Mesendoderm (in vitro differentiated cells): Measurements from ENCODE around the gene MAZ.

Source experiments
- DNase-seq: peaks from one replicate; pipeline ENCODE4 v3.0.0; 2013
- H2AK5ac ChIP-seq: 2 replicates; pipeline ENCODE4 v1.6.1; 2013; ENCODE audit warnings: low read length, inconsistent platforms
- H2BK120ac ChIP-seq: 2 replicates; pipeline ENCODE4 v1.6.1; 2013; ENCODE audit warnings: low read depth, mild to moderate bottlenecking, low read length, moderate library complexity, mixed read lengths
- H2BK15ac ChIP-seq: replicated peaks from 2 replicates; pipeline ENCODE4 v1.6.1; 2013; ENCODE audit warnings: low read depth, mild to moderate bottlenecking, moderate library complexity
- H2BK5ac ChIP-seq: 2 replicates; pipeline ENCODE4 v1.6.1; 2013; ENCODE audit warnings: low read length, inconsistent platforms
- H3K18ac ChIP-seq: 2 replicates; pipeline ENCODE4 v1.6.1; 2013; ENCODE audit warnings: mild to moderate bottlenecking, low read length, mixed read lengths
- H3K23ac ChIP-seq: one replicate; pipeline ENCODE4 v1.6.1; 2013; ENCODE audit warnings: low read length
- H3K27ac ChIP-seq: 2 replicates; pipeline ENCODE4 v1.5.1; 2013; ENCODE audit warnings: low read depth, mild to moderate bottlenecking, inconsistent platforms, low read length, moderate library complexity
- H3K27me3 ChIP-seq: 2 replicates; pipeline ENCODE4 v1.6.1; 2013; ENCODE audit warnings: low read length, control low read depth, mild to moderate bottlenecking, inconsistent platforms; ENCODE audit not compliant: insufficient read depth, poor library complexity
- H3K36me3 ChIP-seq: 2 replicates; pipeline ENCODE4 v1.6.1; 2013; ENCODE audit warnings: low read length, inconsistent platforms; ENCODE audit not compliant: control insufficient read depth, insufficient read depth
- H3K4ac ChIP-seq: one replicate; pipeline ENCODE4 v1.6.1; 2013; ENCODE audit warnings: low read depth, mild to moderate bottlenecking, low read length, moderate library complexity
- H3K4me1 ChIP-seq: 2 replicates; pipeline ENCODE4 v1.6.1; 2013; ENCODE audit warnings: low read depth, low read length, inconsistent platforms; ENCODE audit not compliant: control insufficient read depth
- H3K4me2 ChIP-seq: 2 replicates; pipeline ENCODE4 v1.6.1; 2013; ENCODE audit warnings: low read length
- H3K4me3 ChIP-seq: 2 replicates; pipeline ENCODE4 v1.5.1; 2013; ENCODE audit warnings: mild to moderate bottlenecking, low read length
- H3K56ac ChIP-seq: one replicate; pipeline ENCODE4 v1.6.1; 2013; ENCODE audit warnings: low read length
- H3K79me1 ChIP-seq: 2 replicates; pipeline ENCODE4 v1.6.1; 2013; ENCODE audit warnings: low read length, inconsistent platforms
- H3K79me2 ChIP-seq: 2 replicates; pipeline ENCODE4 v1.6.1; 2013; ENCODE audit warnings: mild to moderate bottlenecking, low read length; ENCODE audit not compliant: control insufficient read depth, insufficient read depth
- H3K9ac ChIP-seq: 2 replicates; pipeline ENCODE4 v1.6.1; 2013; ENCODE audit warnings: low read length, inconsistent platforms
- H4K5ac ChIP-seq: one replicate; pipeline ENCODE4 v1.6.1; 2013; ENCODE audit warnings: low read length
- H4K8ac ChIP-seq: one replicate; pipeline ENCODE4 v1.6.1; 2013; ENCODE audit warnings: low read depth, mild to moderate bottlenecking, control low read depth, low read length, moderate library complexity
- WGBS: extraction: QIAGEN DNeasy Blood & Tissue Kit; methylation state at CpG from one replicate; pipeline ENCODE4 v1.1.7; 2013; ENCODE audit warnings: low lambda C conversion rate, missing lambda C conversion rate; ENCODE audit not compliant: insufficient coverage; ENCODE audit errors: extremely low coverage; 5-methylcytosine and 5-hydroxymethylcytosine counted together

MAZ gene

GRCh38 chr16:29809031-29809747 is 2.9 kb downstream of the MAZ start:
- Histone ChIP-seq H3K27ac (no peak overlapping the region), H3K23ac (peak overlapping the region; percentile 55), H3K4me3 (no peak overlapping the region), H3K36me3 (peaks cover 6% of the 10 kb centered on the region), H3K4ac (no peak overlapping the region), H4K8ac (no peak overlapping the region), H4K5ac (no peak overlapping the region), H2BK5ac (no peak overlapping the region), H3K79me2 (peaks cover 26% of the 10 kb centered on the region), H3K79me1 (peaks cover 5% of the 10 kb centered on the region), H3K4me1 (peaks cover 20% of the 10 kb centered on the region), H2AK5ac (no peak overlapping the region), H3K56ac (peak overlapping the region; percentile 96), H2BK120ac (no peak overlapping the region), H3K18ac (no peak overlapping the region), H3K4me2 (peak overlapping the region; percentile 82), H3K27me3 (no peaks in the 10 kb centered on the region), H3K9ac (peak overlapping the region; percentile 98), H2BK15ac (no peak overlapping the region)
- DNase-seq = no peak
- no CpG with 5 or more reads among the region's 31 CpGs for WGBS

GRCh38 chr16:29809850-29810698 is 3.7 kb downstream of the MAZ start:
- Histone ChIP-seq H4K8ac (no peak overlapping the region), H4K5ac (no peak overlapping the region), H3K18ac (no peak overlapping the region), H3K36me3 (peaks cover 6% of the 10 kb centered on the region), H3K4me1 (peaks cover 23% of the 10 kb centered on the region), H3K27ac (peak overlapping the region; percentile 72), H3K4me2 (peak overlapping the region; percentile 63), H3K79me2 (peaks cover 26% of the 10 kb centered on the region), H3K23ac (no peak overlapping the region), H3K79me1 (peaks cover 5% of the 10 kb centered on the region), H2BK5ac (no peak overlapping the region), H2BK120ac (no peak overlapping the region), H3K27me3 (no peaks in the 10 kb centered on the region), H3K4ac (no peak overlapping the region), H2BK15ac (no peak overlapping the region), H3K56ac (peak overlapping the region; percentile 90), H3K9ac (peak overlapping the region; percentile 75), H3K4me3 (no peak overlapping the region), H2AK5ac (no peak overlapping the region)
- no CpG with 5 or more reads among the region's 23 CpGs for whole genome bisulfite sequencing
- DNase-seq = peak; percentile 65

DNA sequence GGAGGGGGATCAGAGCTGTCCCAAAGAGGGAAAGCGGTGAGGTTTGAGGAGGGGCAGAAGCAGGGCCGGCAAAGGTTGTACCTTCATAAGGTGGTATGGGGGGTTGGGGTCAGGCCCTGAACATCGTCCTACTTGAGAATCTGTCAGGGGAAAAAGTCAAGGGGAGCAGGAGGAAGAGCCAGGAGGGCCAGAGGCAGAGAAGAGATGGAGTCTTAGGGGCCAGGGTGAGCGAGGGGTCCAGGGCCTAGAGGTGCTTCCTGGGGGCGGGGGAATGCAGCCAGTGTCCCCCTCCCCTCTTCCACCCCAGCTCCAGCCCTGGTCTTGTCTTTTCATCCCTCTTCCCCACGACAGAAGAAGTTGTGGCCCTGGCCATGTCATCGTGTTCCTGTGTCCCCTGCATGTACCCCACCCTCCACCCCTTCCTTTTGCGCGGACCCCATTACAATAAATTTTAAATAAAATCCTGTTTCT is 4.4 kb downstream of the MAZ start:
- H3K27ac ChIP-seq = peak overlapping the region; percentile 72
- WGBS = no CpG with 5 or more reads among the region's 9 CpGs

DNA sequence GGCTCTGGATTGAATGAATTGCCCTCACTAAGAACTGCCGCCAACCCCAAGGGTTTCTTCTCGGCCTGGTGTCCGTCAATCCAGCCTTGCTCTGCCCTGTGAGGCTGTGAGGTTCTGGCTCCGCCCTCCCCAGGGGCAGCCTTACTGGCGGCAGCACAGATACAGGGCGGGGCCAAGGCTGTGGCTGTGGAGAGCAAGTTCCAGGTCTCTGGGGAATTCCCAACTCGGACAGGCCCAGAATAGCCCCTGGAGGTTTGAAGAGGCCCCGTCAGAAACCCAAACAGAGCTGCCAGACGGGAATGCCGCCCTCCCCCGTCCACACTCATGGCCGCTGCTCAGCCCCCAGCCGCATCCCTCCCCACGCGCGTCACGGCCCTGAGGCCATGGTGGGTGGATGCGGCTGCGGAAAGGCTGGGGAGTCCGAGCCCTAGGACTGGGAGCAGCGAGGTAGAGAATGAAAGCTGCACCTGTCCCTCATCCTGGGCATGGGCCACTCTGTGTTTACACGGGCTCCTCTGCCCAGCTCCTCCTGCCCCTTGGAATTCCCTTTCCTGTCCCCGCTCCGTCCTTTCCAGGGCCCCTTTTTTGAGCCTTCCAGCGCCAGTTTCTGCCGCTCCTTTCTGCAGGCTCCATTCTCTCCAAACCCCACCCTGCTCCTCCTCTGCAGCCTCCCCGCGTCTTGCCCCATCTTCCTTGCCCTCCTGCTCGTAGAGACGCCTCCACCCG is 5.0 kb downstream of the MAZ start:
- no peak overlapping the region for H2BK15ac ChIP-seq
- no peak overlapping the region for H4K5ac ChIP-seq
- peak overlapping the region; percentile 26 for H3K4me3 ChIP-seq
- H2BK120ac ChIP-seq = no peak overlapping the region
- H3K18ac ChIP-seq = no peak overlapping the region
- no peak overlapping the region for H2AK5ac ChIP-seq
- peaks cover 24% of the 10 kb centered on the region for H3K4me1 ChIP-seq
- peak overlapping the region; percentile 43 for H2BK5ac ChIP-seq
- no CpG with 5 or more reads among the region's 31 CpGs for WGBS
- no peak overlapping the region for H4K8ac ChIP-seq
- peak overlapping the region; percentile 76 for H3K27ac ChIP-seq
- no peak overlapping the region for H3K23ac ChIP-seq
- H3K4ac ChIP-seq = no peak overlapping the region
- peak overlapping the region; percentile 78 for H3K9ac ChIP-seq
- H3K36me3 ChIP-seq = peaks cover 6% of the 10 kb centered on the region
- H3K4me2 ChIP-seq = peak overlapping the region; percentile 84
- peak overlapping the region; percentile 91 for H3K56ac ChIP-seq
- H3K79me2 ChIP-seq = peaks cover 26% of the 10 kb centered on the region
- DNase-seq = peak; percentile 99
- no peaks in the 10 kb centered on the region for H3K27me3 ChIP-seq
- peaks cover 5% of the 10 kb centered on the region for H3K79me1 ChIP-seq

More for the DNA sequence above, 4.4 kb downstream of the MAZ start:
- Histone ChIP-seq H2AK5ac (no peak overlapping the region), H3K56ac (peak overlapping the region; percentile 90), H3K9ac (peak overlapping the region; percentile 75), H3K79me1 (peaks cover 5% of the 10 kb centered on the region), H3K27me3 (no peaks in the 10 kb centered on the region), H2BK15ac (no peak overlapping the region), H4K8ac (no peak overlapping the region), H3K4me2 (peak overlapping the region; percentile 63), H3K4ac (no peak overlapping the region), H3K36me3 (peaks cover 6% of the 10 kb centered on the region), H2BK5ac (no peak overlapping the region), H2BK120ac (no peak overlapping the region), H3K4me3 (no peak overlapping the region), H3K4me1 (peaks cover 24% of the 10 kb centered on the region), H4K5ac (no peak overlapping the region), H3K23ac (peak overlapping the region; percentile 76), H3K79me2 (peaks cover 26% of the 10 kb centered on the region), H3K18ac (no peak overlapping the region)
- DNase-seq = no peak

DNA sequence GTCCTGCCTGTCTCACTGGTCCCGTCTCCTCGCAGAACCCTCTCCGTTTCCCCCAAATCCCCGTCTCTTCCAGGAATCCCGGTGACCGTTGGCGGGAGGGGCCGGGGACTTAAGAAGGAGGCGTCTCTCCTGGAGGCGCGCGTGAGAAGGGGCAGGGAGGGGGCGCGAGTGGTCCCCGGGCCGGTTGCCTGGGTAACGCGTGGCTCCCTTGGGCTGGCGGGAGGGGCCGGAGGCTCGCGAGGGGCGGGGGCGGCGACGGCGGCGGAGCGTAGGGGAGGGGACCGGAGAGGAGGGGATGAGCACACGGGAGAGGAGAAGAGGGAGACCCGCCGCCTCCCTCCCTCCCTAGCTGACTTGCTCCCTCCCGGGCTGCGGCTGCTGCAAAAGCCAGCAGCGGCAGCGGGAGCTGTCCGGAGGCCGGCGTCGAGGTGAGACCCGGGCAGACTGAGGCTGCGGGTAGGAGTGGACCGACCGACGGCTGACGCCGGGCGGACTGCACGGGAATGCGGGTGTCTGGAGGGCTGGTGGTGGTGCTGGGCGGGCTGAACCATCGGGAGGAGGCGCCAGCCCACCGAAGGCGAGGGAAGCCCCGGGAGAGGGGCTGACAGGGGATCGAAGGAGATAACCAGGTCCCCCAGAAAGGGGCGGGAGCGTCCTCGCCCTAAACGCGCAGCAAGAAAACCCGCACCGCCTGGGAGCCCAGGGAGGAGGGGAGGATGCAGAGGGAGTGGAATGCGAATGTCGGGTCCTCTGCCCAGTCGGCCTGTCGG is 5.8 kb downstream of the MAZ start, which contains the start of gene PRRT2:
TSS of gene PRRT2 (plus strand) at position 298 of the 770 bp plus-strand sequence. CDS start 862 bp downstream, outside the sequence.
- Histone ChIP-seq H3K79me2 (peaks cover 31% of the 10 kb centered on the region), H4K8ac (no peak within 1 kb of the TSS), H2BK5ac (peak within 1 kb of the TSS; percentile 43), H2AK5ac (no peak within 1 kb of the TSS), H3K4me1 (peaks cover 24% of the 10 kb centered on the region), H3K9ac (peak within 1 kb of the TSS; percentile 88), H3K4ac (no peak within 1 kb of the TSS), H3K23ac (peak within 1 kb of the TSS; percentile 69), H4K5ac (no peak within 1 kb of the TSS), H3K56ac (peak within 1 kb of the TSS; percentile 91), H3K4me2 (peak within 1 kb of the TSS; percentile 89), H2BK120ac (no peak within 1 kb of the TSS), H3K27me3 (no peaks in the 10 kb centered on the region), H3K27ac (peak within 1 kb of the TSS; percentile 76), H3K79me1 (peaks cover 5% of the 10 kb centered on the region), H3K36me3 (peaks cover 6% of the 10 kb centered on the region), H2BK15ac (no peak within 1 kb of the TSS), H3K18ac (peak within 1 kb of the TSS; percentile 28), H3K4me3 (peak within 1 kb of the TSS; percentile 71)
- no CpG with 5 or more reads among the region's 69 CpGs for WGBS
- DNase-seq = peak; percentile 76
